Testis (tissue), 2 donors: ENCODE measurements around the gene COL17A1.

Source experiments
- POLR2A ChIP-seq: fragments of 450-650 bp; IDR thresholded peaks from one replicate; pipeline ENCODE4 v1.6.1; 2017; ENCODE audit warnings: antibody characterized with exemption, mild to moderate bottlenecking, moderate library complexity
- TF ChIP-seq, protein P1 (sequence below), 3 experiments: fragments of 450-650 bp in 2 of 3; fragments of 200-600 bp in 1 of 3; sonication (generic) in 1 of 3; IDR thresholded peaks; one replicate each; pipeline ENCODE4 v1.5.1; 2016 to 2019; ENCODE audit warnings: antibody characterized with exemption in 3 of 3, mild to moderate bottlenecking in 2 of 3, moderate library complexity in 1 of 3

DNA sequence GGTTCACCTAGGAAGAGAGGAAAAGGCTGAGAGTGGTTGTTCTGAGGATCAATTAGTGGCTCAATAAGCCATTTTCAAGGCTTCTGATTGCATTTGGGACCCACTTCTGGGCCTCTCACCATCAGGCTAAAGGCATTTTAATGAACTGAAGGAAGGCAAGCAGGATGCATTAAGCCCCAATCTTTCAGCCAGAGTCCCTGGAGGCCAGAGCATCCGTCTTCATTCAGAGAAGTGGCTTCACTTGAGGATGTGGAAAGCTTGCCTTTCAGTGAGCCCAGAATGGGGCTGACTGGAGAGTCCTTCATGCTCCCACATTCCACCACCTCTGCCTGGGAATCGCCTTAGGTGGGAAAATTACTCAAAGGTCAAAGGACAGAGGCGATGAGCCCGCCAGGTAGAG is 41.8 kb downstream of the COL17A1 start:
- TF ChIP-seq, protein P1, sequence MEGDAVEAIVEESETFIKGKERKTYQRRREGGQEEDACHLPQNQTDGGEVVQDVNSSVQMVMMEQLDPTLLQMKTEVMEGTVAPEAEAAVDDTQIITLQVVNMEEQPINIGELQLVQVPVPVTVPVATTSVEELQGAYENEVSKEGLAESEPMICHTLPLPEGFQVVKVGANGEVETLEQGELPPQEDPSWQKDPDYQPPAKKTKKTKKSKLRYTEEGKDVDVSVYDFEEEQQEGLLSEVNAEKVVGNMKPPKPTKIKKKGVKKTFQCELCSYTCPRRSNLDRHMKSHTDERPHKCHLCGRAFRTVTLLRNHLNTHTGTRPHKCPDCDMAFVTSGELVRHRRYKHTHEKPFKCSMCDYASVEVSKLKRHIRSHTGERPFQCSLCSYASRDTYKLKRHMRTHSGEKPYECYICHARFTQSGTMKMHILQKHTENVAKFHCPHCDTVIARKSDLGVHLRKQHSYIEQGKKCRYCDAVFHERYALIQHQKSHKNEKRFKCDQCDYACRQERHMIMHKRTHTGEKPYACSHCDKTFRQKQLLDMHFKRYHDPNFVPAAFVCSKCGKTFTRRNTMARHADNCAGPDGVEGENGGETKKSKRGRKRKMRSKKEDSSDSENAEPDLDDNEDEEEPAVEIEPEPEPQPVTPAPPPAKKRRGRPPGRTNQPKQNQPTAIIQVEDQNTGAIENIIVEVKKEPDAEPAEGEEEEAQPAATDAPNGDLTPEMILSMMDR (IDR thresholded peaks at IDR 0.05) = no peak
- no peak for TF ChIP-seq POLR2A
